HEK293 (cell line): Measurements from ENCODE around the gene EIF3CL.
"Not testable (repeated sequence)": the region's sequence is repeated elsewhere in the genome, so short reads cannot be mapped to it uniquely, and the experiment has no call there.

ENCODE experiments used
- CTCF ChIA-PET: fragments of 350-600 bp; formaldehyde crosslinking; extraction: SDS; loops from one replicate; lab custom pipeline; 2021; ENCODE audit warnings: antibody characterized with exemption; lab: Yijun Ruan, JAX
- POLR2A ChIA-PET: fragments of 300-600 bp; formaldehyde crosslinking; extraction: SDS; loops from one replicate; lab custom pipeline; 2020; ENCODE audit warnings: antibody characterized with exemption, inconsistent platforms; lab: Yijun Ruan, JAX
- H3K27ac ChIP-seq: fragments of 200-500 bp; sonication (Bioruptor generic); 2 replicates; pipeline ENCODE4 v1.5.1; 2014; ENCODE audit warnings: low read depth, low read length, control low read depth, inconsistent platforms; ENCODE audit errors: extremely low read depth
- H3K36me3 ChIP-seq, 2 experiments: fragments of 200-500 bp in 1 of 2; sonication (Bioruptor generic) in 1 of 2; 1 replicate in 1 of 2; 2 replicates in 1 of 2; pipeline ENCODE4 v1.5.1; 2014 to 2017; ENCODE audit warnings: inconsistent platforms in 2 of 2, low read length in 2 of 2; ENCODE audit not compliant: control insufficient read depth in 2 of 2, insufficient read depth in 1 of 2
- H3K4me1 ChIP-seq: fragments of 200-500 bp; sonication (Bioruptor generic); 2 replicates; pipeline ENCODE4 v1.5.1; 2014; ENCODE audit warnings: mild to moderate bottlenecking, low read length, inconsistent platforms; ENCODE audit not compliant: control insufficient read depth, insufficient read depth
- H3K4me3 ChIP-seq: 2 replicates; pipeline ENCODE4 v1.5.1; 2011; ENCODE audit warnings: low read depth, mild to moderate bottlenecking, control low read depth, low read length, moderate library complexity
- H3K9me3 ChIP-seq: fragments of 200-500 bp; sonication (Bioruptor generic); 2 replicates; pipeline ENCODE4 v1.5.1; 2014; ENCODE audit warnings: low read depth, low read length, inconsistent platforms; ENCODE audit not compliant: control insufficient read depth, insufficient read depth

The EIF3CL gene, protein sequence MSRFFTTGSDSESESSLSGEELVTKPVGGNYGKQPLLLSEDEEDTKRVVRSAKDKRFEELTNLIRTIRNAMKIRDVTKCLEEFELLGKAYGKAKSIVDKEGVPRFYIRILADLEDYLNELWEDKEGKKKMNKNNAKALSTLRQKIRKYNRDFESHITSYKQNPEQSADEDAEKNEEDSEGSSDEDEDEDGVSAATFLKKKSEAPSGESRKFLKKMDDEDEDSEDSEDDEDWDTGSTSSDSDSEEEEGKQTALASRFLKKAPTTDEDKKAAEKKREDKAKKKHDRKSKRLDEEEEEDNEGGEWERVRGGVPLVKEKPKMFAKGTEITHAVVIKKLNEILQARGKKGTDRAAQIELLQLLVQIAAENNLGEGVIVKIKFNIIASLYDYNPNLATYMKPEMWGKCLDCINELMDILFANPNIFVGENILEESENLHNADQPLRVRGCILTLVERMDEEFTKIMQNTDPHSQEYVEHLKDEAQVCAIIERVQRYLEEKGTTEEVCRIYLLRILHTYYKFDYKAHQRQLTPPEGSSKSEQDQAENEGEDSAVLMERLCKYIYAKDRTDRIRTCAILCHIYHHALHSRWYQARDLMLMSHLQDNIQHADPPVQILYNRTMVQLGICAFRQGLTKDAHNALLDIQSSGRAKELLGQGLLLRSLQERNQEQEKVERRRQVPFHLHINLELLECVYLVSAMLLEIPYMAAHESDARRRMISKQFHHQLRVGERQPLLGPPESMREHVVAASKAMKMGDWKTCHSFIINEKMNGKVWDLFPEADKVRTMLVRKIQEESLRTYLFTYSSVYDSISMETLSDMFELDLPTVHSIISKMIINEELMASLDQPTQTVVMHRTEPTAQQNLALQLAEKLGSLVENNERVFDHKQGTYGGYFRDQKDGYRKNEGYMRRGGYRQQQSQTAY

DNA sequence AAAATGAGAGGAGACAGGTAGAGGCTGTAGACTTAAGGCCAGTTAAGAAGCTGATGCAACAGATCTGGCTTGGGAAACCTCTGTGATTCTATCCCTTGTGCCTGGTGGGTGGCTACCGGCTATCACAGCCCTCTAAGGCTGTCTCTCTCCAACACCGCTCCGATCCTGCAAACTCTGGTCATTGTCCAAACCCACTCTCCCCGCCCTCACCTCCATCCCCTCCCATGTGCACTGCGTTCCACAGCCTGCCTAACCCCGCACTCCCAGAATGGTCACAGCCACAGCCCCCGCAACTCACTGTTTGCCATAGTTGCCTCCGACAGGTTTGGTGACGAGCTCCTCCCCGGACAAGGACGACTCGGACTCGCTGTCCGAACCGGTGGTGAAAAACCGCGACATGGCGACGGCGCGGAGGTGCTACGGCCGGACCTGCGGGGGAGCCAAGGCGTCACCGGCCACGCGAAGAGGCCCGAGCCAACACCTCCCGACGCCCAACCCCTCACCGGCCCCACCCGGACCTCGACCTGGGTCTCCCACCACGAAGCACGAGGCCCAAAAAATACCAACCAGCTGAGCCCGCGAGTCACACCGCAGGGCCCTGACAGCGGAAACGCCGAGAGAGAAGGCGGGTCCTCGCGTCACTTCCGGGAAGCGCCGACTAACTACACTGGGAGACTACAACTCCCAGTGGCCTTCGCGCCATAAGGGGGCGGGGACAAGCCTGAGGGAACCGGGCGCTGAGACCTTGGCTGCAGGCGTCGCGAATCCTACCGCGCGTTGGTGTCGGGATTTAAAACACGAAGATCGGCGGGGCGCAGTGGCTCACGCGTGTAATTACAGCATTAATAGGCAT lies at the start of gene EIF3CL:
TSS of gene EIF3CL (minus strand) at position 622 of the 853 bp plus-strand sequence. CDS start at position 399, 223 bp downstream.
- H3K36me3 ChIP-seq, H3K9me3 ChIP-seq, H3K4me1 ChIP-seq, CTCF ChIA-PET, H3K27ac ChIP-seq, POLR2A ChIA-PET: not testable (repeated sequence)
- H3K4me3 ChIP-seq, result peak within 1 kb of the TSS; percentile 35

DNA sequence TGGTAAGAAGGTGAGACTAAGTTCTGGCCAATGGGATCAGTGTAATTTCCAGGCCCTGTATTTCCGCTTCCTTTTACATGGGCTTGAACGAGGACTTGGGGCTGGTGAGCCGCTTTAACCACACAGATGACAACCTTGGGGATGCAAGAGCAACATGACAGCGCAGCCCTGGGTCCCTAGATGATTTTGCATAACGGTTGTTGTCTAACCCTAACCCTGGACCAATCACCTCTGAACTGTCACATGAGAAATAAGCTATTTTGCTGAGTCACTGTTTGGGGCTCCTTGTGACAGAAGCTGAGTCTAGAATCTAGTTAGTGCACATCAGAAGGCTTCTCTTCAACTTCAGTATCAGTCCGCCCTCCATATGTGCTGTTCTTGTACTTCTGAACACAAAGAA lies 43.4 kb upstream of the EIF3CL start:
- H3K4me3 ChIP-seq, H3K36me3 ChIP-seq, H3K27ac ChIP-seq, POLR2A ChIA-PET, H3K4me1 ChIP-seq, CTCF ChIA-PET, H3K9me3 ChIP-seq: not testable (repeated sequence)

DNA sequence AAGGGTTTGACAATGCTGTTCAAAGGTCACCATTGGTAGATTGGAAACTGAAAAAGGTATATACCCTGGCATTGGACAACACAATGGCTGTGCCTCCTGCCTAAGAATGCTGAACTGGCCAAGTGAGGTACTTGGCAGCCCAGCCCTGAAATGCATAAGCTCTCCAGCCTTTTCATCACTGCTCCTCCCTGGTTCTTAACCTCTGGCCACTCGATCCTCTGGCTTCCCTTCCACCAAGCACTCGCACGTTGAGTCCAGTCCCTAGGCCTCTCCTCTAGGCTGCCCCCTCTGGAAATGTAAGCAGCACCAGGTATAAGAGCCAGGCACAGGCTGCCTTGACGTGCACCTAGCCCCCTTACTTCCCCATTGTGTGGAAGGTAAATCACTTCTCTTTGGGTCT lies 42.7 kb upstream of the EIF3CL start:
- POLR2A ChIA-PET, H3K4me3 ChIP-seq, H3K9me3 ChIP-seq, H3K27ac ChIP-seq, CTCF ChIA-PET, H3K36me3 ChIP-seq, H3K4me1 ChIP-seq: not testable (repeated sequence)

DNA sequence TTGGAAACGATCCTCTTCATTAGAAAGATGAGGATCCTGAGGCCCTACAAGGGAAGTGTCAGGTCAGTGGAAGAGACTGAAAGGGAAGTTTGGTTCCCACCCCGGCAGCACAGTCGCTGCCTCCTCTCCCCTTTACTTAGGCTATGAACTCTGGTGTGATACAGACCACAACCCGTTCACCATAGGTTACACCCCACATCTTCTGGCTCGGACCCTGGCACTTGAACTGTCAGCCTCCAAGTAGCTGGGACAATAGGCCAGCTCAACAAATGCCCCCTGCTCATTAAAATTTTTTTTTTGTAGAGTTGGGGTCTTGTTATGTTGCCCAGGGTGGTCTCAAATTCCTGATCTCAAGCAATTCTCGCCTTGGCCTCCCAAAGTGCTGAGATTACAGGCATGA lies 40.3 kb upstream of the EIF3CL start:
- CTCF ChIA-PET, result not testable (repeated sequence)

DNA sequence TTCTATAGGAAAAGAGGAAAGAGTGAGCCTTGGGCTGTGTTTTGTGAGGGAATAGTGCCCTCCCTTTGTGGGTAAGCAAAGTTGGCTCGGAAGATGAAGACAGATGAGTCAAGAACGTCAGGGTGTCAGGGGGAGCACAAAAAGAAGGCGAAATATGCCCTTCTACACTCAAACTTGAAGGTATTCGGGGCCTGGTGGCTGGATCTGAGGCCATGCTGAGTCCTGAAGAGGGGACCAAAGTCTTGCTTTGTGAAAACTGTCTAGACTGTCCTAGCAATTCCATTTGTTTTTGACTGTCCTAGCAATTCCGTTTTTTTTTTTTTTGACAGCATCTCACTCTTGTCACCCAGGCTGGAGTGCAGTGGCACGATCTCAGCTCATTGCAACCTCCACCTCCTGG lies 35.3 kb upstream of the EIF3CL start:
- CTCF ChIA-PET, H3K27ac ChIP-seq, POLR2A ChIA-PET, H3K9me3 ChIP-seq, H3K36me3 ChIP-seq, H3K4me3 ChIP-seq, H3K4me1 ChIP-seq: not testable (repeated sequence)

More for the DNA sequence above, 40.3 kb upstream of the EIF3CL start:
- H3K27ac ChIP-seq, H3K4me3 ChIP-seq, H3K4me1 ChIP-seq, POLR2A ChIA-PET, H3K9me3 ChIP-seq, H3K36me3 ChIP-seq: not testable (repeated sequence)

DNA sequence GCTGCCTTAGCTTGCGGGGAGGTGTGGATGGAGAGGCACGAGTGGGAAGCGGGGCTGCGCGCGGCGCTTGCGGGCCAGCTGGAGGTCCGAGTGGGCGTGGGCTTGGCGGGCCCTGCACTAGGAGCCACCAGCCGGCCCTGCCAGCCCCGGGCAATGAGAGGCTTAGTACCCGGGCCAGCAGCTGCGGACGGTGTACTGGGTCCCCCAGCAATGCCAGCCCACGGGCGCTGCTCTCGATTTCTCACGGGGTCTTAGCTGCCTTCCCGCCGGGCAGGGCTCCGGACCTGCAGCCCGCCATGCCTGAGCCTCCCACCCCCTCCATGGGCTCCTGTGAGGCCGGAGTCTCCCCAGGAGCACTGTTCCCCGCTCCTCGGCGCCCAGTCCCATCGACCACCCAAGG lies 31.7 kb upstream of the EIF3CL start:
- H3K36me3 ChIP-seq, CTCF ChIA-PET, H3K27ac ChIP-seq, H3K4me1 ChIP-seq, POLR2A ChIA-PET, H3K4me3 ChIP-seq, H3K9me3 ChIP-seq: not testable (repeated sequence)

DNA sequence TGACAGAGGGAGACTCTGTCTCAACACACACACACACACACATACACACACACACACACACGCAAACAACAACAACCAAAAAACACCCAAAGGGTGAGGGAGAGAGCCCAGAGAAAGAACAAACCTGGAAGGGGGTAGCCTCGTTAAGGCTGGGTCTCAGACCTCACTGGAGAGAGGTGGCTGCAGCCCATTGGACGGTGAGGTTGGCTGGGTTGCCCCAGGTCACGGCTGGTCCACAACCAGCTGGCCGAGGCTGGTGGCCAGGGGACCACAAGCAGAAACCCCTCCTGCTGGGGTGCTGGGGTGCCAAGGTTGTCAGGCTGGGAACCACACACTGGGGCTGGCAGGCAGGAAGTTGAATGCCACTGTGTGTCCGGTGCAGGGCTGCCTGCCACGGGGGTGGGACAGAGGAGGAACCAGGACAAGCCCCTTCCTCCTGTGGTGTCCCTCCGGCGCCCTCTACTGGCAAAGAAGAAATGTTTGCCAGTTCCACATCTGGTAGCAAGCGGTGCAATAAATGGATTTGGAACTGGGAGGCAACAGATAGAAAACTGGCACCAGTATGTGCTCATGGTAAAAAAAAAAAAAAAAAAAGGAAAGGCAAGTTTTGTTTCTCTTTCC lies 22.5 kb upstream of the EIF3CL start:
- H3K4me3 ChIP-seq, H3K4me1 ChIP-seq, CTCF ChIA-PET, H3K36me3 ChIP-seq, H3K9me3 ChIP-seq, POLR2A ChIA-PET, H3K27ac ChIP-seq: not testable (repeated sequence)

- H3K27ac ChIP-seq, H3K4me3 ChIP-seq, H3K36me3 ChIP-seq, H3K9me3 ChIP-seq, CTCF ChIA-PET, H3K4me1 ChIP-seq, POLR2A ChIA-PET: not testable (repeated sequence)
Measured at GRCh38 chr16:28421071-28421750, 17.6 kb upstream of the EIF3CL start.

- H3K27ac ChIP-seq, CTCF ChIA-PET, H3K4me1 ChIP-seq, H3K36me3 ChIP-seq, H3K9me3 ChIP-seq, POLR2A ChIA-PET, H3K4me3 ChIP-seq: not testable (repeated sequence)
Measured at GRCh38 chr16:28417033-28417432, 13.4 kb upstream of the EIF3CL start.

- H3K4me3 ChIP-seq, POLR2A ChIA-PET, H3K9me3 ChIP-seq, H3K36me3 ChIP-seq, H3K4me1 ChIP-seq, H3K27ac ChIP-seq, CTCF ChIA-PET: not testable (repeated sequence)
Measured at GRCh38 chr16:28414530-28414929, 10.9 kb upstream of the EIF3CL start.
